Urothelium cell line (cell line): ENCODE results near the gene IGFN1.
"Not testable (repeated sequence)": the region's sequence is repeated elsewhere in the genome, so short reads cannot be mapped to it uniquely, and the experiment has no call there.

Experiments
- DNase-seq: peaks from one replicate; pipeline ENCODE4 v3.0.0; 2011; ENCODE audit warnings: low spot score, mixed read lengths
- FAIRE-seq: peaks from 2 replicates; lab custom pipeline; 2011; peaks lifted over from hg19 to GRCh38; lab: Jason Lieb, UNC

IGFN1 gene

GRCh38 chr1:201163036-201163435 lies 27.6 kb upstream of the IGFN1 start:
- FAIRE-seq, DNase-seq: not testable (repeated sequence)

GRCh38 chr1:201163707-201164106 lies 26.9 kb upstream of the IGFN1 start:
- FAIRE-seq, result no peak
- no peak for DNase-seq

GRCh38 chr1:201164645-201165044 lies 26.0 kb upstream of the IGFN1 start:
- DNase-seq (no peak), FAIRE-seq (no peak)

GRCh38 chr1:201167041-201167991 lies 23.3 kb upstream of the IGFN1 start:
- DNase-seq (no peak), FAIRE-seq (no peak)

DNA sequence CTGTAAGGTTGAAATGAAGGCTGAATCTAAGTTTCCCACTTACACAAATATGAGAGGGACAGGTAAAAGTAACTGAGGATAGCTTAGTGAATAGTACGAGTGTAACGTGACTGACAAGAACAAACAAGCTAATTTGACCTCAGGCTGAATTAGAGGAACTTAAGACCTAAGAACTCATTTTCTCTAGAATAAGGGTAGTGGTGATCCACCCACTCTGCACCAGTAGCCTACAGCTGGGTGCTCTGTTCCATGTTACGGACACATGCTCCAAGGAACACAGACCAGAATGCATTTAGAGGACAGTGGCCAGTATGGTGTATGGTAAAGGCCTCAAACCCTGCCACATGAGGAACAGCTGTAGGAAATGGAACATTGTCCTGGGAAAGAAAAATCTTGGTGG lies 21.4 kb upstream of the IGFN1 start:
- no peak for FAIRE-seq
- no peak for DNase-seq

DNA sequence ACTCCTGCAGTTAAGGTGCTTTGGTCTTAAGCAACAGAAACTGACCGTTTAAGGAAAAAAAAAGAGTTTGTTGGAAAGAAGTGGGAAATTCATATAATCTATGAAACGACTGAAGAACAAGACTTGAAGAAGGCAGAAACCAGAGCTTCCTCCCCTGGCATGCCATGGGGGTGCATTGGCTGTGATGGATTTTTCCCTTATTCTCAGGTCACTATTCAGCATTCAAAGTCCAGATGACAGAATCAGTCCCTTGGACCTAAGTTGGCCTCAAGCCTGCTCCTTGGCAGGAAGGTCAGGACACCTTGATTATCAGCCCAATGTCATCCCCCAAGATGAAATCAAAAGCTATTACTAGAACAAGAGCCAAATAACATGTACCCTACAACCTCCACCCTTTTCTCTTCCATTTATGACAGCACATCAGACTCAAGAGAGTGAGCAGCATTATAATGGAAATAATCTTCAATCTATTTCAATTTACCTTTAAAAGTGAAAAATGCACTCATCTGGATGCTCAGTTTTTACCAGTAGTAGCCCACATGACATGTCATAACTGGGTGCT lies 20.6 kb upstream of the IGFN1 start:
- DNase-seq (no peak), FAIRE-seq (no peak)

DNA sequence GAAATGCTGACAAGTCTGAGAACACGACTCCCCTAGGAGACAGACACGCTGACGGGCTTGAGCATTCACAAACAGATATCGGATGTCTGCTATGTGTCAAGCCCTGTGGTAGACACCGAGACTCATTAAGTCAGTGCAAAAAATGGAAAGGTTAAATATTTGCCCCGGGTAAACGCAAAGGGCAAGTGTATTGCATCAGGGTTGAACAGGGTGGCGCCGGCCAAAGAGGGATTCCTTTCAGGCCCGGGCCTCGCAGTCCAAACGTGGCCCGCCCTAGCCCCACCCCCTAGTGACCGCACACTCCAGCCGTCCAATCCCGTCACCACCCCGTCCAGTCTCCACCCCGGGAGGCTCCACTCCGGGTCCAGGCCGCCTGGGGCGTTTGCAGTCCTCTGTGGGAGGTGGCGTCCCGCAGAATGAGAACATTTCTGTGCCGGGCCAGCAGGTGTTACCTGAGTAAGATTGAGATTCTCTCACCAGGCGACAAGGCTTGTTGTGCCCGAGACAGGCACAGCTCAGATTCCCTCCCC lies 20.0 kb upstream of the IGFN1 start:
- FAIRE-seq, result peak; percentile 5
- peak; percentile 98 for DNase-seq

DNA sequence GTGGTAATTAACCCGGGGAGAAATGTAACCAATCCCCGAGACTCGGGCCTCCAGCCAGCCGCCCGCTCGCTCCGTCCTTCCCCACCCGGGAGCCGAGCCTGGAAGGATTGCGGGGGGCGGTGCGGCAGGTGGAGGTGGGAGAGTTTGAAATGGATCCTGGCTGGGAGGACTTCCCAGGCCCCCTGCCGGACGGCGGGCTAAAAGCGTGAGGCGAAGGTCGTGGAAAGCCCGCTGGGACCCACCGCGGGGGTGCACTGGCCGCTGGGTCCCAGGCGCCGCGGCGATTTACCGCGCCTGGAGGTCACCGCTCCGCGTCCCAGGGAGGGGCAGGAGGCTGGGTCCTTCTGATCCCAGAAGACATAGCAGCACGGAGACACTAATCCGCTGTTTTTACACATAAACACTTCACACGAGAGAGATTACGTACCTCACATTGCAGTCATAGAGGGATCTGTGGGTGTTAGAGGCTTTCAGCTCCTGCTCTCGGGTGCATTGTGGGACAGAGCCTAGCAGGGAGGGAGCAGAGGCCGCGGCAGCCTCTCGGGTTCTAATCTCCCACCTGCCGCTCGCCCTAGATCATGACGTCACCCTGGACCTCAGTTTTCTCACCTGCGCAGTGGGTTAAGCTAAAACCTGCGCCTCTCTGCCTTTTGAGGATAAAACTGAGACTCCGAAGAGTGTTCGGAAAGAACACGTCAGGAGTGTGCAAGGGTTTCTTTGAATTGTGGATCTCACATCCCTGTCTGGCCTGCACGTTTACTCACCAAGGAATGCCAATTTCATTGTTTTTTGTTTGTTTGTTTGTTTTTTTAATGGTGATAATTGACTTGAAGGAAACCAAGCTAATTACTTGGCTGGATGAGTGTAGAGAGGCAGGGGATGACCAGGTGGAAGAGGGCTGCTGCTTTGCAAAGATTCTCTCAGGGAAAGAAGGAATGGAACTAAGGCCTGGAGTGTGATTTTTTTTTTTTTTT lies 19.3 kb upstream of the IGFN1 start:
- FAIRE-seq (no peak), DNase-seq (peak; percentile 66)

DNA sequence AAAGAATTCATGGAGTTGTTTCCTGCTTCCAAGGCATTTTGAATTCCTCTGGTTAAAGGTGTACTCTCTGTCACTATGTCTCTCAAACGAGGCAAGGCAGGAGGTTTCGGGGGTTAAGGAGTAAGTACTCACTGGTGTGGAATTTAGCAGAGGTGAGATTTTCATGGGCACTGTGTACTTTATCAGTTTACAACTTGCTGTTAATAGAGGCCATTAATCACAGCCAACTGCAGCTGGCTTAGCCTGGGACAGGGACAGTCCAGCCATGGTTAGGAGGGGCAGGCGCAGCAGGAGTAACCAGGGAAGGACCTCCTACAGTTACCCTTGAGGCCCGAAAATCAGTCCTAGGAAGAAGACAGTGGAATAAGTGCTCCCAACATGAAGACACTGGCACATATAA lies 18.3 kb upstream of the IGFN1 start:
- FAIRE-seq (no peak), DNase-seq (no peak)

DNA sequence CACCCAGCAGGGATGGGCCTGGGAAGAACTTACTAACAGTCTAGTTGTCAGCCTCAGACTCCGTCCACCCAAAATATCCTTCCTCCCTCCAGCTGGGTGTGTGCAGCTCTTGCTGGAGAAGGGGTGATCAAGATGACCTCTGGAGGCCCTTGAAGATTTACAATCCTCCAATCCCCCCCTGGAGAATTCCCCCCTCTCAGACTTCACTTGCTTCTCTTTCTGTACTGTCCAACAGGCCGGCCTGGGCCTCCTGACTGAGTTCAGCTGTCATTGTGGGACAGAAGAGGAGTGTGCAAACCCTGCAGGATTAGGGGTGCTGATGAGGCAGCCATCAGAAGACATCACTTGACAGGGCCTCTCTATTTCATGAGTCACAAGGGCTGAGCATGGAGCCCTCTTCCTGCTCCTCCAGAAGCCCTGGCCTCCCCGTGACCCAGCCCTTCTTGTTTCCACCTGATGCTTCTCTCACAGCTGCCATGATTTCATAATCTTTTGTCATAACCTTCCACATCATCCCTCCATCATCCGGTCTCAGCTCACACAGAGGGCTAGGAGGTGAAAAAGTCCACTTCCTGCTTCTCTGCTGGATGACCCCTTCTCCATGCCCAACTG lies 17.5 kb upstream of the IGFN1 start:
- DNase-seq (no peak), FAIRE-seq (no peak)

- FAIRE-seq (no peak), DNase-seq (no peak)
These were observed 16.9 kb upstream of the IGFN1 start for GRCh38 chr1:201173736-201174135.

DNA sequence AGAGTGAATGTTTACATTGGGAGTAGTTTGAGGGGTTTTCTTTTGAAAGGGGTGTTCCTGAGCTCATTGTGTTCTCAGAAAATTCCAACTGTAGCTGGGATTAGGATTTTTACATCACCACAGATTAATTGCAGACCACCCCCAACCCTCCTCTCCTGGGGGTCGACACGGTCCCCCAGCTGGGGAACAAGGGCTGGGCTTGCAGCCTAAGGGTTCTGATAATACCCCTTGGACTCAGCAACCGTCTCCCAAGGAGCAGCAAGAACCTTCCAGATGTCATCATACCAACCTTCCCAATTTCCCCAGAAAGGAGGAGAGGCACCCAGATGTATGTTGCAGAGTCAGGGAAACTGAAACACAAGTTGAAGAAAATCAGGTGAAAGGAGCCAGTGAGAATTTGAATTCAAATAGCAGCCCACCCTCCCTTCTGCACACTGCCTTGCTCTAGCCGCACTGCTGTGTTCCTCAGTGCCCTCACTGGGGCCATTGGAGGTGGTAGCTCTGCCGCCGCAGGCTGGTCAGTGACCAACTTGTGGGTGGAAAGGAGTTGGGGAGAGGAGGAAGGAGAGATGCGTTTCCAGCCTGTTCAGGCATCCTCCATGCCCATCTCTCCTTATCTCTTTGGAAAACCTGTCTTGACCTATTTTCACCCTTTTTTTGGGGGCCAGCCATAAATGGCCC lies 14.7 kb upstream of the IGFN1 start:
- FAIRE-seq, result no peak
- no peak for DNase-seq

- FAIRE-seq (no peak), DNase-seq (no peak)
These were observed 13.7 kb upstream of the IGFN1 start for GRCh38 chr1:201176940-201177339.

GRCh38 chr1:201178718-201179117 lies 11.9 kb upstream of the IGFN1 start:
- FAIRE-seq (no peak), DNase-seq (no peak)

GRCh38 chr1:201180141-201180540 lies 10.5 kb upstream of the IGFN1 start:
- FAIRE-seq, result no peak

DNA sequence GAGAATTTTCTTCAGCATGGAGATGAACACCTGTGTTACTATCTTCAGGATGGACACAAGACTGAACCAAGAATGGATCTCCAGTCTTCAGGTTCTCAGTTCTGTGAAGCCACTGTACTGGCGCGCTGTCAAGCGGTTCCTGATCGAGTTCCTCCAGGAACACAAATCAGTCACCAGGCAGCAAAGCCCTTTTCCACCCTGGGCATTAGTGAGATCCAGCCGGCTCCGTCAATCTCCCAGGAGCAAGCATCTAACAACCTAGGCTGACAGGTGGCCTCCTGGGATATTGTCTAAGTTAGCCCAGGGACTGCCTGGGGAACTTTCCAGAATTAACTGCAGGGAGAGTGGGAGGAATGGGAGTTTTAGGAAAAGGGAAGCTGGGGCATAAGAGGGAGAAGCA lies 9.7 kb upstream of the IGFN1 start:
- DNase-seq (no peak), FAIRE-seq (no peak)

More at GRCh38 chr1:201180141-201180540, 10.5 kb upstream of the IGFN1 start:
- no peak for DNase-seq

DNA sequence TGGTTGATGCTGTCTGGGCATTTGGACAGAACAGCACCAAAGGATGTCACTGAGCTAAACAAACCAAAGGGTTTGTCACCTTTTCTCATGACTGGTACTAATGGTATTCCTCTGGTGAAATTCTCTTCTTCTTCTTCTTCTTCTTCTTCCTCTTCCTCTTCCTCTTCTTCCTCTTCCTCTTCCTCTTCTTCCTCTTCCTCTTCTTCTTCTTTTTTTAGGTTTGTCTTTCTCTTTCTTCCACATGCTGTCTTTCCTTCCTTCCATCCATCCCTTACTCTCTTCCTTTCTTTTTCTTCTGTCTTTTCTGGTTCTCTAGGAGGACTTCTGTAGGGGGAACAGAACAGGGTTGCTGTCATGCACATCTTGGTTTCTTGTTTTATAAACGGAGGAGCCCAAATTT lies 9.3 kb upstream of the IGFN1 start:
- DNase-seq (no peak), FAIRE-seq (no peak)

DNA sequence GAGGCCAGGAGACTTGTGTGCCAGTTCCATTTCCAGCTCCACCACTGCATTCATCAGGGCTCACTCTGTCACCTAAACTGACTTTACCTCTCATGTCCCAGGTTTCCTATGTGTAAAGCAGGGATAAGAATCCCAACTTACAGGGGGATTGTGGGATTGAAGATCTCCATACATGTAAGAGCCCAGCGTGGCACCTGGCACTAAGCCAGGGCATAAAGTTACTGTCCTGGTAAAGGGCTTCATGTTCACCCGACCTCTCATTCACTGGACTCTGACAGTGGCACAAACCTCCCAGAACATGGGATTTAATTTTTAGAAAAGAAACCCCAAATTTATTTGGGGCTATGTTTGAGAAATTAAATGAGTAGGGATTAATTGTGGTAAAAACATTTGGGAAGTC lies 8.9 kb upstream of the IGFN1 start:
- FAIRE-seq (no peak), DNase-seq (no peak)

DNA sequence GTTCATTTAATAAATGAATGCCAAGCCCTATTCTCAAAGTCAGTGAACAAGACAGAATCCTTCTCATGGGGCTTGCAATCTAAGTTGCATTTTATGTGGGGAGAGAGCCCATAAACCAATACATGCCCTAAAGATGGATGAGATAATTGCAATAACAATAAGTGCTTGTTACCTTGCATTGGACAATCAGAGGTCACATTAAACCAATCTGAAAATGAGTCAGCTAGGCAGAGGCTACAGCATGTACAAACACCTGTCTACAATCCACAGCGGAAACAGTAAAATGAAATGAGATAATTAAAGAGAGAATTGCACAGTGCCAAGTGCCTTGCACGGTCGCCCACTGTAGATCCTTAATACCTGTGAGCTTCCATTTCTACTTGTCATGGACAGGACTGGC lies 7.4 kb upstream of the IGFN1 start:
- FAIRE-seq (no peak), DNase-seq (no peak)

GRCh38 chr1:201183753-201184152 lies 6.9 kb upstream of the IGFN1 start:
- no peak for FAIRE-seq
- no peak for DNase-seq
